ENCODE measurements around the gene ANKRD33B. TPM values are rescaled to one million over a fixed set of nuclear protein-coding genes. Genes with fewer than 3 reads are reported as not detected.

The ANKRD33B gene
- total RNA-seq, 4 donors from 2014 or later: 21.3 to 34.9 (median 30.5) TPM

- H3K4me3 ChIP-seq: no peak overlapping the region
- no peaks in the 10 kb centered on the region for H3K36me3 ChIP-seq
- TF ChIP-seq POLR2A (IDR thresholded peaks at IDR 0.05) (no peak), EP300 (IDR thresholded peaks at IDR 0.05) (no peak)
- TF ChIP-seq, protein P1, sequence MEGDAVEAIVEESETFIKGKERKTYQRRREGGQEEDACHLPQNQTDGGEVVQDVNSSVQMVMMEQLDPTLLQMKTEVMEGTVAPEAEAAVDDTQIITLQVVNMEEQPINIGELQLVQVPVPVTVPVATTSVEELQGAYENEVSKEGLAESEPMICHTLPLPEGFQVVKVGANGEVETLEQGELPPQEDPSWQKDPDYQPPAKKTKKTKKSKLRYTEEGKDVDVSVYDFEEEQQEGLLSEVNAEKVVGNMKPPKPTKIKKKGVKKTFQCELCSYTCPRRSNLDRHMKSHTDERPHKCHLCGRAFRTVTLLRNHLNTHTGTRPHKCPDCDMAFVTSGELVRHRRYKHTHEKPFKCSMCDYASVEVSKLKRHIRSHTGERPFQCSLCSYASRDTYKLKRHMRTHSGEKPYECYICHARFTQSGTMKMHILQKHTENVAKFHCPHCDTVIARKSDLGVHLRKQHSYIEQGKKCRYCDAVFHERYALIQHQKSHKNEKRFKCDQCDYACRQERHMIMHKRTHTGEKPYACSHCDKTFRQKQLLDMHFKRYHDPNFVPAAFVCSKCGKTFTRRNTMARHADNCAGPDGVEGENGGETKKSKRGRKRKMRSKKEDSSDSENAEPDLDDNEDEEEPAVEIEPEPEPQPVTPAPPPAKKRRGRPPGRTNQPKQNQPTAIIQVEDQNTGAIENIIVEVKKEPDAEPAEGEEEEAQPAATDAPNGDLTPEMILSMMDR (IDR thresholded peaks at IDR 0.05): no peak
- no peaks in the 10 kb centered on the region for H3K9me3 ChIP-seq
- H3K4me1 ChIP-seq: peaks cover 0 to 4% (median 0%) of the 10 kb centered on the region in 4 donors
- 71% methylated on average over 11 of the region's 11 CpGs for WGBS, 2 donors
- no peaks in the 10 kb centered on the region for H3K27me3 ChIP-seq
- H3K27ac ChIP-seq: peak overlapping the region in 1 of 4 donors; percentile 9
- DNase-seq (ENCODE audit: low spot score in 2 of 2): no peak
Measured at GRCh38 chr5:10527281-10527950, 36.5 kb upstream of the ANKRD33B start.

DNA sequence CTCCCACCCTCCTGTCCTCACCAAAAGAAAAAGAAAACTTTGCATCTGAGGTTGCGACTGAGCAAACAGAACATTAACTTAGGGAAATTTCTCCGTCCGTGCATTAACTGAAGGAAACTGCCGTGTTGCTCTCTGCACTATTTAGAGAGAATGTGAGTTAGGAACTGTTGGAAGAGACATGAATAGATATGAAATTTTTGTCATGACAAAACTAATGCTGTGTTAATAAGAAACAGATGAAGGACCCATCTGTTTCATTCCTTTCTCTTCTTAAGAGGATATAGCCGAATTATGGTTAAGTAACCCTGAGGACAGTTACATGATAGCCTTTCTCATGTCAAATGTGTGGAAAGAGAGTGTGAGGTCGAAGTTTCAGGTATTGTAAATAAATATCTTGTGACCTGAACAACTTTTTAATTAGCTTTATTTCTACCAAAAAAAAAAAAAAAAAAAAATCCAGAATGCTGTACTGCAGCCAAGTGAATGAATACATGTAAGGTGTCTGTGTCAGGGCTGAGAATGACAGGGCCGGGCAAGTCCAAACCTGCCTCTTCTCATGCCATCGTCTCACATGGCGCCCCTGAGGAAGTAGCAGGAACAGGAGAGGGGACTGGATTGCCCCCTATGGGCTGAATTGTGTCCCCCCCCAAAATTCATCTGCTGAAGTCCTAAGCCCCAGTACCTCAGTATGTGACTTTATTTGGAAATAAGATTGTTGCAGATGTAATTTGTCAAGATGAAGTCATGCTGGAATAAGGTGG, 35.6 kb upstream of the ANKRD33B start:
- DNase-seq (ENCODE audit: low spot score in 2 of 2): no peak
- no peak overlapping the region for H3K4me3 ChIP-seq
- TF ChIP-seq, protein P1 (IDR thresholded peaks at IDR 0.05): no peak
- 67% methylated on average over 9 of the region's 9 CpGs for WGBS, 2 donors
- no peaks in the 10 kb centered on the region for H3K27me3 ChIP-seq
- peak overlapping the region in 1 of 4 donors; percentile 9 for H3K27ac ChIP-seq
- H3K9me3 ChIP-seq: no peaks in the 10 kb centered on the region
- H3K36me3 ChIP-seq: no peaks in the 10 kb centered on the region
- H3K4me1 ChIP-seq: peaks cover 0 to 10% (median 2%) of the 10 kb centered on the region in 4 donors

DNA sequence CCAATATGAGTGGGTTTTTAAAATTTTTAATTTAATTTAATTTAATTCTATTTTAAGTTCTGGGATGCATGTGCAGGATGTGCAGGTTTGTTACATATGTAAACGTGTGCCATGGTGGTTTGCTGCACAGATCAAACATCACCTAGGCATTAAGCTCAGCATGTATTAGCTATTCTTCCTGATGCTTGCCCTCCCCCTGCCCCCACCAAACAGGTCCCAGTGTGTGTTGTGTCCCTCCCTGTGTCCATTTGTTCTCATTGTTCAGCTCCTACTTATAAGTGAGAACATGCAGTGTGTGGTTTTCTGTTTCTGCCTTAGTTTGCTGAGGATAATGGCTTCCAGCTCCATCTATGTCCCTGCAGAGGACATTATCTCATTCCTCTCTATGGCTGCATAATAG, 35.0 kb upstream of the ANKRD33B start:
- Histone ChIP-seq H3K36me3 (no peaks in the 10 kb centered on the region), H3K27ac (no peak overlapping the region), H3K27me3 (no peaks in the 10 kb centered on the region), H3K4me3 (no peak overlapping the region), H3K4me1 (peaks cover 0 to 15% (median 2%) of the 10 kb centered on the region in 4 donors), H3K9me3 (no peaks in the 10 kb centered on the region)
- TF ChIP-seq EP300 (IDR thresholded peaks at IDR 0.05): no peak
- TF ChIP-seq, protein P1 (IDR thresholded peaks at IDR 0.05): no peak
- no peak for TF ChIP-seq POLR2A (IDR thresholded peaks at IDR 0.05)
- WGBS, 2 donors: 96 to 97% methylated on average over 1 of the region's 1 CpG
- DNase-seq (ENCODE audit: low spot score in 2 of 2): no peak

DNA sequence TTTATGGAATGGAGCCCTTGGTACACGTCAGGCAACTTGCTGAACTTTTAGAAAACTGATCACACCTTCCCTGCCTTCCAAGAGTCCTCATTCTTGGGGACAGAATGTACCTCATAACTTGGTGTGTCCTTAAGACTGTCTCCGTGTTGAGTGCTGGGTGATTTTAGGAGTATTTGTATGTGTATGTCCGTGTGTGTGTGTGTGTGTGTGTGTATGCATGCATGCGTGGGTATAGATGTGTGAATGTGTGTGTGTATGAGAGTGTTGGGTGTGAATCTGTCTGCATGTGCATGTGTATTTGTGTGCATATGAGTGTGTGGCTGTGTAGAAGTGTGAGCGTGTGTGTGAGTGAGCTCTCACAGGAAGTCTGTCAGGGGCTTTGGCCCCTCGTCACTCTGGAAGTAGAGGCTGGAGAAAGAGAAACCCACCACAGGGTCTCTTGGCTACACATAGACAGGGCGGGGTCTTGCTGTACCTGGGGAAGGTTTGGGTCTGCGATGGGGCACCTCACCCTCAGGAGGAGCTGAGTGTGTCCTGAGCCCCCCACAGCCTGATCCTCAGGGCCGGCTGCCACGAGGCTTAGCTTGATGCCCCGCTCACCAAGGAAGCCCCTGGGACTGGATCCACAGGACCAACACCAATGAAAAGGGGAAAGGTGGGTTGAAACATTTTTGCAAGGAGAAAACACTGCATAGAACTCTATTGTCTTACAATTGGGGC, 33.1 kb upstream of the ANKRD33B start:
- WGBS, 2 donors: 90% methylated on average over 11 of the region's 11 CpGs
- Histone ChIP-seq H3K9me3 (no peaks in the 10 kb centered on the region), H3K27me3 (no peaks in the 10 kb centered on the region), H3K4me3 (no peak overlapping the region), H3K36me3 (no peaks in the 10 kb centered on the region), H3K4me1 (peaks cover 0 to 27% (median 2%) of the 10 kb centered on the region in 4 donors), H3K27ac (no peak overlapping the region)
- no peak for TF ChIP-seq POLR2A (IDR thresholded peaks at IDR 0.05)
- TF ChIP-seq EP300 (IDR thresholded peaks at IDR 0.05): no peak
- TF ChIP-seq, protein P1 (IDR thresholded peaks at IDR 0.05): no peak
- DNase-seq (ENCODE audit: low spot score in 2 of 2): no peak

Data from tibial nerve (tissue), 4 donors.